ENCODE measurements around the gene IFT43. TPM values are rescaled to one million over a fixed set of nuclear protein-coding genes. Genes with fewer than 3 reads are reported as not detected.

Gene IFT43
- total RNA-seq, 1 donor from 2014 or later: 18.3 TPM

DNA sequence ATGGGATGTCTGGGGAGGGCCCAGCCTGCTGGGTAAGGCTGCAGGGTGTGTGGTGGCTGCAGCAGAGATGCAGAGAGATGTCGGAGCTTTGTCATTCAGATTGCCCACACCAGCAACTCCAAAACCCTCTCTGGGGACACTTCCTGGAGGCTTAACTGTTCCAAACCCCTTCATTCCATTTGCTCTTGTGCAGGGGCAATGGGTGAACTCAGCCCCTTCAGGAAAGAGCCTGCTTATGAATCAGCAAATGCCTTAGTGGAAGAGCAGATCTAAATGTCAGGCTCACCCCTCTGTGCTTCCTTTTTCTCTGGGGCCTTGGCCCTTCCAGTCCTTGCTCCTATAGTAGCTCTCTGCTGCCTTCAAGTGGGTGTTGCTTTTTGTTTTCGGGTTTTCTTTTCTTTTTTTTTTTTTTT is 129.5 kb downstream of the IFT43 start:
- Histone ChIP-seq H3K9me3 (ENCODE audit: control insufficient read depth in 3 of 3, low read length in 3 of 3) (no peaks in the 10 kb centered on the region), H3K27ac (ENCODE audit: low read depth, low read length) (no peak overlapping the region), H3K9ac (ENCODE audit: low read depth in 1 of 3, low read length in 3 of 3) (no peak overlapping the region), H3K36me3 (ENCODE audit: control insufficient read depth in 3 of 3, insufficient read depth in 3 of 3, low read length in 3 of 3) (no peaks in the 10 kb centered on the region), H3K4me1 (ENCODE audit: control insufficient read depth in 3 of 3, insufficient read depth in 3 of 3, low read length in 3 of 3) (no peaks in the 10 kb centered on the region), H3K27me3 (ENCODE audit: control insufficient read depth in 3 of 3, insufficient read depth in 3 of 3, low read length in 3 of 3) (peaks cover 0 to 6% (median 3%) of the 10 kb centered on the region in 3 donors), H3K4me3 (ENCODE audit: low read length in 3 of 3) (no peak overlapping the region)

DNA sequence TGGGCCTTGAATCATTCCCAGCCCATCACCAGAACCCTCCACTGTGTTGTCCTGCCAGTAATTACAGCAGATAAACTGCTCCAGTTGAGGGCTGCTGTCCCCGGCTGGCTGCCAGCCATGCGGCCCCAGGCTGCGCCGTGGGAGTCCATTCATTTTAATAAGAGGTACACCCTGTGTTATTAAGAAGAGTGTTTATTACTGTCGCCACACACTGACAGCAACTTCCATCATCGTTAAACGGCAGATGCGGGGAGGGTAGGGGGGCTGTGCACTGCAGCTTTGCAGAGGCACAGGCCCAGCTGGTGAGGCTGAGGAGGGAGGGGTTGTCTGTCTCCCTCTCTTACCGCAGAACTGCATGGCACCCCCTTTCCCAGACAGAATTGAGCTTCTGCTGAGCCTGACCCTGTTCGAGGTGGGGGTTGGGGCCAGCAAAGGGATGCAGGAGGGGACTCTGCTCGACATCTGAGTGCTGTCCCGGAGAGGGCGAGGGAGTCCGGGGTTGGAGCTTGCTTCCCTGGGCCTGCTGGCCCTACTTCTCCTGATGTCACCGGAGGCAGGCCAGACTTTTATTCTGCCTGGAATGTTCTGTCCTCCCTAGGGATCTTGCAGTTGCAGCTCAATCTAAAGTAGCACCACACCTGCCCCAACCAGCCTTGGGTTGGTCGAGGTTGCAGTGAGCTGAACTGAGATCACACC is 132.4 kb downstream of the IFT43 start:
- no peaks in the 10 kb centered on the region for H3K9me3 ChIP-seq (ENCODE audit: control insufficient read depth in 3 of 3, low read length in 3 of 3)
- H3K27me3 ChIP-seq (ENCODE audit: control insufficient read depth in 3 of 3, insufficient read depth in 3 of 3, low read length in 3 of 3): peaks cover 0 to 3% (median under 1%) of the 10 kb centered on the region in 3 donors
- no peaks in the 10 kb centered on the region for H3K36me3 ChIP-seq (ENCODE audit: control insufficient read depth in 3 of 3, insufficient read depth in 3 of 3, low read length in 3 of 3)
- no peaks in the 10 kb centered on the region for H3K4me1 ChIP-seq (ENCODE audit: control insufficient read depth in 3 of 3, insufficient read depth in 3 of 3, low read length in 3 of 3)
- H3K27ac ChIP-seq (ENCODE audit: low read depth, low read length): no peak overlapping the region
- no peak overlapping the region for H3K9ac ChIP-seq (ENCODE audit: low read depth in 1 of 3, low read length in 3 of 3)
- no peak overlapping the region for H3K4me3 ChIP-seq (ENCODE audit: low read length in 3 of 3)

GRCh38 chr14:76118594-76118993 is 133.0 kb downstream of the IFT43 start:
- H3K9me3 ChIP-seq (ENCODE audit: control insufficient read depth in 3 of 3, low read length in 3 of 3): no peaks in the 10 kb centered on the region
- peaks cover 0 to 3% (median 0%) of the 10 kb centered on the region in 3 donors for H3K27me3 ChIP-seq (ENCODE audit: control insufficient read depth in 3 of 3, insufficient read depth in 3 of 3, low read length in 3 of 3)
- no peak overlapping the region for H3K9ac ChIP-seq (ENCODE audit: low read depth in 1 of 3, low read length in 3 of 3)
- H3K4me3 ChIP-seq (ENCODE audit: low read length in 3 of 3): no peak overlapping the region
- no peaks in the 10 kb centered on the region for H3K4me1 ChIP-seq (ENCODE audit: control insufficient read depth in 3 of 3, insufficient read depth in 3 of 3, low read length in 3 of 3)
- H3K27ac ChIP-seq (ENCODE audit: low read depth, low read length): no peak overlapping the region
- no peaks in the 10 kb centered on the region for H3K36me3 ChIP-seq (ENCODE audit: control insufficient read depth in 3 of 3, insufficient read depth in 3 of 3, low read length in 3 of 3)

- Histone ChIP-seq H3K27ac (ENCODE audit: low read depth, low read length) (no peak overlapping the region), H3K9ac (ENCODE audit: low read depth in 1 of 3, low read length in 3 of 3) (no peak overlapping the region), H3K4me1 (ENCODE audit: control insufficient read depth in 3 of 3, insufficient read depth in 3 of 3, low read length in 3 of 3) (no peaks in the 10 kb centered on the region), H3K4me3 (ENCODE audit: low read length in 3 of 3) (no peak overlapping the region), H3K36me3 (ENCODE audit: control insufficient read depth in 3 of 3, insufficient read depth in 3 of 3, low read length in 3 of 3) (no peaks in the 10 kb centered on the region), H3K9me3 (ENCODE audit: control insufficient read depth in 3 of 3, low read length in 3 of 3) (no peaks in the 10 kb centered on the region), H3K27me3 (ENCODE audit: control insufficient read depth in 3 of 3, insufficient read depth in 3 of 3, low read length in 3 of 3) (peaks cover 4 to 5% (median 5%) of the 10 kb centered on the region in 3 donors)
Observed at GRCh38 chr14:76121089-76121748, 135.7 kb downstream of the IFT43 start.

GRCh38 chr14:76123426-76124225 is 138.1 kb downstream of the IFT43 start:
- peaks cover 5 to 9% (median 8%) of the 10 kb centered on the region in 3 donors for H3K27me3 ChIP-seq (ENCODE audit: control insufficient read depth in 3 of 3, insufficient read depth in 3 of 3, low read length in 3 of 3)
- no peak overlapping the region for H3K4me3 ChIP-seq (ENCODE audit: low read length in 3 of 3)
- no peaks in the 10 kb centered on the region for H3K4me1 ChIP-seq (ENCODE audit: control insufficient read depth in 3 of 3, insufficient read depth in 3 of 3, low read length in 3 of 3)
- no peaks in the 10 kb centered on the region for H3K9me3 ChIP-seq (ENCODE audit: control insufficient read depth in 3 of 3, low read length in 3 of 3)
- H3K9ac ChIP-seq (ENCODE audit: low read depth in 1 of 3, low read length in 3 of 3): no peak overlapping the region
- no peaks in the 10 kb centered on the region for H3K36me3 ChIP-seq (ENCODE audit: control insufficient read depth in 3 of 3, insufficient read depth in 3 of 3, low read length in 3 of 3)
- H3K27ac ChIP-seq (ENCODE audit: low read depth, low read length): no peak overlapping the region

- Histone ChIP-seq H3K9ac (ENCODE audit: low read depth in 1 of 3, low read length in 3 of 3) (no peak overlapping the region), H3K4me1 (ENCODE audit: control insufficient read depth in 3 of 3, insufficient read depth in 3 of 3, low read length in 3 of 3) (no peaks in the 10 kb centered on the region), H3K36me3 (ENCODE audit: control insufficient read depth in 3 of 3, insufficient read depth in 3 of 3, low read length in 3 of 3) (no peaks in the 10 kb centered on the region), H3K9me3 (ENCODE audit: control insufficient read depth in 3 of 3, low read length in 3 of 3) (no peaks in the 10 kb centered on the region), H3K27me3 (ENCODE audit: control insufficient read depth in 3 of 3, insufficient read depth in 3 of 3, low read length in 3 of 3) (peaks cover 6 to 17% (median 14%) of the 10 kb centered on the region in 3 donors), H3K27ac (ENCODE audit: low read depth, low read length) (no peak overlapping the region), H3K4me3 (ENCODE audit: low read length in 3 of 3) (no peak overlapping the region)
Observed at GRCh38 chr14:76125511-76125910, 139.9 kb downstream of the IFT43 start.

DNA sequence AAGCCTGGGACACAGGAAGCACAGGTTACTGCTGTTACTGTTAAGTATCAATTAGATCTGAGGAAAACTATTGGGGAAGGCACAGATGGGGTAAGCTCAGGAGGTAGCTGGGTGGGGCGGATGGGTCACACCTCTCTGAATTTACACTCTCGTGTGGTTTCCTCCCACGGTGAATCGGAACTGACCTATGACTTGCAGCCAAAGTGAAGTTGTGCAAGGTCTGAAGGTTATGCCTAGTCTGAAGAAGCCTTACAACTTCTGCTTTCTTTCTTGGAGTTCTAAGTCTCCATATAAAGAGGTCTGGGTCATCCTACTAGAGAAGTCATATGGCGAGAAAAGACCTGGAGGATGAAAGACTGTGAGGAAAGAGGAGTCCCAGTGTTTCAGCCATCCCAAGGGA is 140.5 kb downstream of the IFT43 start:
- no peaks in the 10 kb centered on the region for H3K4me1 ChIP-seq (ENCODE audit: control insufficient read depth in 3 of 3, insufficient read depth in 3 of 3, low read length in 3 of 3)
- no peaks in the 10 kb centered on the region for H3K9me3 ChIP-seq (ENCODE audit: control insufficient read depth in 3 of 3, low read length in 3 of 3)
- peaks cover 12 to 22% (median 20%) of the 10 kb centered on the region in 3 donors for H3K27me3 ChIP-seq (ENCODE audit: control insufficient read depth in 3 of 3, insufficient read depth in 3 of 3, low read length in 3 of 3)
- H3K4me3 ChIP-seq (ENCODE audit: low read length in 3 of 3): no peak overlapping the region
- H3K27ac ChIP-seq (ENCODE audit: low read depth, low read length): no peak overlapping the region
- H3K9ac ChIP-seq (ENCODE audit: low read depth in 1 of 3, low read length in 3 of 3): no peak overlapping the region
- H3K36me3 ChIP-seq (ENCODE audit: control insufficient read depth in 3 of 3, insufficient read depth in 3 of 3, low read length in 3 of 3): no peaks in the 10 kb centered on the region

- no peaks in the 10 kb centered on the region for H3K9me3 ChIP-seq (ENCODE audit: control insufficient read depth in 3 of 3, low read length in 3 of 3)
- peaks cover 19 to 37% (median 31%) of the 10 kb centered on the region in 3 donors for H3K27me3 ChIP-seq (ENCODE audit: control insufficient read depth in 3 of 3, insufficient read depth in 3 of 3, low read length in 3 of 3)
Observed at GRCh38 chr14:76129851-76130576, 144.5 kb downstream of the IFT43 start.

GRCh38 chr14:76131071-76131965 is 145.8 kb downstream of the IFT43 start:
- no peaks in the 10 kb centered on the region for H3K9me3 ChIP-seq (ENCODE audit: control insufficient read depth in 3 of 3, low read length in 3 of 3)
- no peak overlapping the region for H3K4me3 ChIP-seq (ENCODE audit: low read length in 3 of 3)
- no peak overlapping the region for H3K9ac ChIP-seq (ENCODE audit: low read depth in 1 of 3, low read length in 3 of 3)
- H3K4me1 ChIP-seq (ENCODE audit: control insufficient read depth in 3 of 3, insufficient read depth in 3 of 3, low read length in 3 of 3): no peaks in the 10 kb centered on the region
- no peaks in the 10 kb centered on the region for H3K36me3 ChIP-seq (ENCODE audit: control insufficient read depth in 3 of 3, insufficient read depth in 3 of 3, low read length in 3 of 3)
- peaks cover 26 to 44% (median 38%) of the 10 kb centered on the region in 3 donors for H3K27me3 ChIP-seq (ENCODE audit: control insufficient read depth in 3 of 3, insufficient read depth in 3 of 3, low read length in 3 of 3)
- H3K27ac ChIP-seq (ENCODE audit: low read depth, low read length): no peak overlapping the region

More at GRCh38 chr14:76129851-76130576, 144.5 kb downstream of the IFT43 start:
- Histone ChIP-seq H3K36me3 (ENCODE audit: control insufficient read depth in 3 of 3, insufficient read depth in 3 of 3, low read length in 3 of 3) (no peaks in the 10 kb centered on the region), H3K9ac (ENCODE audit: low read depth in 1 of 3, low read length in 3 of 3) (no peak overlapping the region), H3K27ac (ENCODE audit: low read depth, low read length) (no peak overlapping the region), H3K4me3 (ENCODE audit: low read length in 3 of 3) (no peak overlapping the region), H3K4me1 (ENCODE audit: control insufficient read depth in 3 of 3, insufficient read depth in 3 of 3, low read length in 3 of 3) (no peaks in the 10 kb centered on the region)

Data from skeletal muscle tissue (tissue), 4 donors.